ENCODE measurements around the gene DAAM2. TPM values are rescaled to one million over a fixed set of nuclear protein-coding genes. Genes with fewer than 3 reads are reported as not detected.

Gene DAAM2
- polyA plus RNA-seq, 3 donors: not detected

GRCh38 chr6:39865011-39865888 is 73.1 kb downstream of the DAAM2 start:
- TF ChIP-seq CTCF (IDR thresholded peaks at IDR 0.05): peak; percentile 90
- no peaks in the 10 kb centered on the region for H3K4me1 Mint-ChIP-seq
- H3K27ac Mint-ChIP-seq: no peak overlapping the region
- Histone ChIP-seq H3K9me3 (replicated peaks in 1 of 2; ENCODE audit: control insufficient read depth in 1 of 2, insufficient read depth in 1 of 2, low read length in 2 of 2) (no peaks in the 10 kb centered on the region), H3K4me1 (ENCODE audit: control insufficient read depth in 1 of 2, insufficient read depth in 2 of 2, low read length in 2 of 2) (no peaks in the 10 kb centered on the region), H3K79me2 (ENCODE audit: insufficient read depth, low read length) (no peaks in the 10 kb centered on the region), H2AFZ (ENCODE audit: insufficient read depth, low read depth, low read length, poor library complexity, severe bottlenecking) (no peak overlapping the region), H3K27me3 (ENCODE audit: control insufficient read depth in 2 of 2, insufficient read depth in 2 of 2, low read length in 2 of 2) (no peaks in the 10 kb centered on the region), H3K4me2 (replicated peaks; ENCODE audit: extremely low read depth, low read length, poor library complexity, severe bottlenecking) (no peak overlapping the region), H3K9ac (ENCODE audit: insufficient read depth, low read length, poor library complexity, severe bottlenecking) (no peak overlapping the region), H3K27ac (ENCODE audit: low read depth in 1 of 2, low read length in 2 of 2) (no peak overlapping the region), H3K4me3 (replicated peaks in 1 of 3; ENCODE audit: low read depth in 2 of 3, low read length in 3 of 3) (no peak overlapping the region), H4K20me1 (ENCODE audit: insufficient read depth, low read length) (no peaks in the 10 kb centered on the region), H3K36me3 (replicated peaks in 1 of 2; ENCODE audit: control insufficient read depth in 1 of 2, insufficient read depth in 2 of 2, low read length in 2 of 2) (no peaks in the 10 kb centered on the region)
- H3K9me3 Mint-ChIP-seq: peaks cover 0 to 2% (median 0%) of the 10 kb centered on the region in 7 donors
- peaks cover 3 to 8% (median 5%) of the 10 kb centered on the region in 3 donors for H3K27me3 Mint-ChIP-seq (ENCODE audit: low read depth in 3 of 3)
- no peaks in the 10 kb centered on the region for H3K36me3 Mint-ChIP-seq
- 32% methylated on average over 9 of the region's 15 CpGs for WGBS (ENCODE audit: insufficient coverage)
- no peak overlapping the region for H3K4me3 Mint-ChIP-seq
- peak; percentile 3 to 41 (median 9) for DNase-seq
- intact Hi-C loops (cut with micrococcal nuclease): no loop called here

- no peak overlapping the region for H3K27ac Mint-ChIP-seq
- Histone ChIP-seq H3K4me1 (ENCODE audit: control insufficient read depth in 1 of 2, insufficient read depth in 2 of 2, low read length in 2 of 2) (no peaks in the 10 kb centered on the region), H3K9me3 (replicated peaks in 1 of 2; ENCODE audit: control insufficient read depth in 1 of 2, insufficient read depth in 1 of 2, low read length in 2 of 2) (no peaks in the 10 kb centered on the region), H3K27me3 (ENCODE audit: control insufficient read depth in 2 of 2, insufficient read depth in 2 of 2, low read length in 2 of 2) (no peaks in the 10 kb centered on the region), H3K4me3 (replicated peaks in 1 of 3; ENCODE audit: low read depth in 2 of 3, low read length in 3 of 3) (no peak overlapping the region), H3K27ac (ENCODE audit: low read depth in 1 of 2, low read length in 2 of 2) (no peak overlapping the region), H3K4me2 (replicated peaks; ENCODE audit: extremely low read depth, low read length, poor library complexity, severe bottlenecking) (no peak overlapping the region), H3K79me2 (ENCODE audit: insufficient read depth, low read length) (no peaks in the 10 kb centered on the region), H3K9ac (ENCODE audit: insufficient read depth, low read length, poor library complexity, severe bottlenecking) (no peak overlapping the region), H4K20me1 (ENCODE audit: insufficient read depth, low read length) (no peaks in the 10 kb centered on the region), H3K36me3 (replicated peaks in 1 of 2; ENCODE audit: control insufficient read depth in 1 of 2, insufficient read depth in 2 of 2, low read length in 2 of 2) (no peaks in the 10 kb centered on the region), H2AFZ (ENCODE audit: insufficient read depth, low read depth, low read length, poor library complexity, severe bottlenecking) (no peak overlapping the region)
- H3K9me3 Mint-ChIP-seq: peaks cover 0 to 2% (median 0%) of the 10 kb centered on the region in 7 donors
- no peak for TF ChIP-seq CTCF (IDR thresholded peaks at IDR 0.05)
- no peaks in the 10 kb centered on the region for H3K4me1 Mint-ChIP-seq
- peaks cover 3 to 8% (median 3%) of the 10 kb centered on the region in 3 donors for H3K27me3 Mint-ChIP-seq (ENCODE audit: low read depth in 3 of 3)
- no peak overlapping the region for H3K4me3 Mint-ChIP-seq
- WGBS (ENCODE audit: insufficient coverage): 89% methylated on average over 5 of the region's 6 CpGs
- intact Hi-C loops (cut with micrococcal nuclease): no loop called here
- DNase-seq: no peak
- H3K36me3 Mint-ChIP-seq: no peaks in the 10 kb centered on the region
Measured at GRCh38 chr6:39867592-39867991, 75.4 kb downstream of the DAAM2 start.

Data from CD14-positive monocyte (primary cell).